Measurements from ENCODE around the gene GDPGP1. TPM values are rescaled to one million over a fixed set of nuclear protein-coding genes. Genes with fewer than 3 reads are reported as not detected.

The GDPGP1 gene
- total RNA-seq, 2 donors from 2014 or later: 5.0 to 23.4 TPM

- TF ChIP-seq CTCF (IDR thresholded peaks at IDR 0.05): no peak
- H3K36me3 ChIP-seq: no peaks in the 10 kb centered on the region
- no peaks in the 10 kb centered on the region for H3K9me3 ChIP-seq
- DNase-seq (ENCODE audit: low spot score): no peak
- H3K27ac ChIP-seq: no peak overlapping the region
- H3K4me3 ChIP-seq: no peak overlapping the region
- no peaks in the 10 kb centered on the region for H3K27me3 ChIP-seq (replicated peaks; ENCODE audit: insufficient read depth)
- ATAC-seq (ENCODE audit: insufficient number of reproducible peaks, low FRiP score, low read depth): no peak
- peaks cover 17 to 44% of the 10 kb centered on the region in 2 donors for H3K4me1 ChIP-seq (ENCODE audit: control insufficient read depth in 1 of 2, low read depth in 2 of 2)
Observed at GRCh38 chr15:90189781-90190467, 44.1 kb upstream of the GDPGP1 start.

GRCh38 chr15:90190606-90191343 is 43.2 kb upstream of the GDPGP1 start:
- no peaks in the 10 kb centered on the region for H3K9me3 ChIP-seq
- no peak for TF ChIP-seq CTCF (IDR thresholded peaks at IDR 0.05)
- no peaks in the 10 kb centered on the region for H3K36me3 ChIP-seq
- no peak for ATAC-seq (ENCODE audit: insufficient number of reproducible peaks, low FRiP score, low read depth)
- H3K27ac ChIP-seq: no peak overlapping the region
- no peak for DNase-seq (ENCODE audit: low spot score)
- H3K27me3 ChIP-seq (replicated peaks; ENCODE audit: insufficient read depth): no peaks in the 10 kb centered on the region
- H3K4me1 ChIP-seq (ENCODE audit: control insufficient read depth in 1 of 2, low read depth in 2 of 2): peaks cover 17 to 36% of the 10 kb centered on the region in 2 donors
- no peak overlapping the region for H3K4me3 ChIP-seq

GRCh38 chr15:90191344-90191687 is 42.7 kb upstream of the GDPGP1 start:
- Histone ChIP-seq H3K36me3 (no peaks in the 10 kb centered on the region), H3K9me3 (no peaks in the 10 kb centered on the region), H3K4me3 (no peak overlapping the region), H3K4me1 (ENCODE audit: control insufficient read depth in 1 of 2, low read depth in 2 of 2) (peaks cover 17 to 36% of the 10 kb centered on the region in 2 donors), H3K27ac (peak overlapping the region; percentile 44 to 47), H3K27me3 (replicated peaks; ENCODE audit: insufficient read depth) (no peaks in the 10 kb centered on the region)
- ATAC-seq (ENCODE audit: insufficient number of reproducible peaks, low FRiP score, low read depth) (no peak), DNase-seq (ENCODE audit: low spot score) (no peak)
- TF ChIP-seq CTCF (IDR thresholded peaks at IDR 0.05): no peak

- H3K36me3 ChIP-seq: no peaks in the 10 kb centered on the region
- TF ChIP-seq CTCF (IDR thresholded peaks at IDR 0.05): no peak
- peaks cover 17 to 36% of the 10 kb centered on the region in 2 donors for H3K4me1 ChIP-seq (ENCODE audit: control insufficient read depth in 1 of 2, low read depth in 2 of 2)
- H3K27ac ChIP-seq: peak overlapping the region; percentile 44 to 47
- ATAC-seq (ENCODE audit: insufficient number of reproducible peaks, low FRiP score, low read depth): no peak
- H3K27me3 ChIP-seq (replicated peaks; ENCODE audit: insufficient read depth): no peaks in the 10 kb centered on the region
- DNase-seq (ENCODE audit: low spot score): no peak
- no peaks in the 10 kb centered on the region for H3K9me3 ChIP-seq
- H3K4me3 ChIP-seq: no peak overlapping the region
Observed at GRCh38 chr15:90191794-90192509, 42.1 kb upstream of the GDPGP1 start.
